ENCODE data around the gene GPR183. TPM values are rescaled to one million over a fixed set of nuclear protein-coding genes. Genes with fewer than 3 reads are reported as not detected.
A peak's percentile ranks its signal among the peaks of the same experiment; 100 is the strongest.

GPR183 gene
- total and polyA plus RNA-seq, 10 of the 15 experiments (the other 5 are each of a cell fraction or from before 2014, with no cell fraction given) = 134 to 669 (median 225) TPM

DNA sequence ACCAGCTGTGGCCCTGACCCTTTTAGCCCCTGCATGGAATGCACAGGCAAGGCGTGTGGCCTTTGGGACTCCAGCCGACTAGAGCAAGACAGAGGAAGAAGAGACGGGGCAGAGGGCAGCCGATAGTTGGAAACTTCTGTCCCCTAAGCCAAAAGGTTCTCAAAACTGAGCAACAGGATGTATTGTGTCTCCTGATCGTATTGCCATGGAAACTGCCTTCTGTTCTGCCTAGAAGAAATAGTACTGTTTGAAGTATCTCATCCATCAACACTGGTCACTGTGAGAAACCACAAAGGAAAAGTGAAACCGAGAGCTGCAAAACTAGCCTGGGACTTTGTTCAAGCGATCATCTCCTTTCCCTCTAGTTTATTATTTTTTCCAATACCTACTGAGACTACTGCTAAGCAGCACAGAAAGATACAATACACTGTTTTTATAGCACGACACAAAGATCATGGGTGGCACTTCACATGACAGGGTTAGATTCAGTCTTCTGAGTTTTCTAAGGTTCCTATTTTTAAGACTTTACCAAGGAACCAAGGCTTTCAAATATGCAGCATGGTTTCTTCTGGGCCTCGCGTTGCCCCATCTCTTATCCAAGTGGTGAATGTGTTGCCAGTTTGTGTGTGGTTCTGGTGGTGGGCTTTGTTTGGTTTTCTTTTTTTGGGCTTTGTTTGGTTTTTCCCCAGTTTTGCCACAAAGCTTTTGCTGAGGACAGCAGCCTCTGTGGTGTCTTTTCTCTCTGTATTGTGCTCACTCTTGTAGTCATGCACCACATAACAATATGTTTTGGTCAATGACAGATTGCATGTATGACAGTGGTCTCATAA, 49.3 kb upstream of the GPR183 start:
- Histone ChIP-seq H3K4me1 (ENCODE audit: control insufficient read depth, insufficient read depth, low read length) (peaks cover 65% of the 10 kb centered on the region), H4K20me1 (ENCODE audit: control insufficient read depth, insufficient read depth) (no peaks in the 10 kb centered on the region), H3K36me3 (ENCODE audit: control insufficient read depth in 2 of 2, insufficient read depth in 2 of 2, low read length in 1 of 2) (no peaks in the 10 kb centered on the region; a peak in 2 of 4 replicates), H3K79me2 (ENCODE audit: control insufficient read depth, insufficient read depth, low read length) (peaks cover 24% of the 10 kb centered on the region), H3K9ac (ENCODE audit: control insufficient read depth, insufficient read depth, low read length) (peak overlapping the region; percentile 51), H3K27me3 (replicated peaks in 1 of 2; ENCODE audit: control insufficient read depth in 2 of 2, insufficient read depth in 2 of 2, low read length in 1 of 2) (no peaks in the 10 kb centered on the region), H3K27ac (ENCODE audit: control insufficient read depth, insufficient read depth) (peak overlapping the region; percentile 81), H2AFZ (ENCODE audit: control insufficient read depth, low read depth, low read length) (no peak overlapping the region), H3K4me3 (peak overlapping the region; percentile 41; the same call in 1 of the 2 replicates), H3K4me2 (ENCODE audit: control insufficient read depth, insufficient read depth) (peak overlapping the region; percentile 83), H3K9me3 (replicated peaks; ENCODE audit: control insufficient read depth, insufficient read depth, low read length) (no peaks in the 10 kb centered on the region)
- WGBS (ENCODE audit: insufficient coverage, insufficient replicate concordance, low lambda C conversion rate, missing lambda C conversion rate) = 2% methylated on average over 10 of the region's 10 CpGs
- ChIA-PET POLR2A (interaction anchor here (0.5 to 3.6 kb wide), 12 partner anchors 10 to 147 kb away, joined by 3 to 14 read pairs (median 4); partner anchors contain the start of gene GPR183), CTCF (interaction anchor here (1.1 to 3.9 kb wide), 7 partner anchors 10 to 87 kb away, joined by 3 to 22 read pairs (median 8); no protein-coding TSS in a partner anchor), RAD21 (ENCODE audit: unreplicated experiment) (interaction anchor here (1.1 to 7.5 kb wide), 14 partner anchors 10 to 90 kb away, joined by 3 to 99 read pairs (median 6); partner anchors contain the start of gene GPR183), SMC1A (ENCODE audit: uncharacterized antibody, unreplicated experiment) (interaction anchor here (0.9 to 7.5 kb wide), 24 partner anchors 8 to 180 kb away, joined by 3 to 78 read pairs (median 6); partner anchors contain the start of gene GPR183)
- in situ Hi-C loops (cut with MboI) (no loop called here), intact Hi-C loops (cut with micrococcal nuclease; ENCODE audit: unreplicated experiment) (loop anchor here (1.0 to 2.0 kb wide), 3 partner anchors 10 to 76 kb away; partner anchors contain the start of gene GPR183)
- DNase-seq (ENCODE audit: low read depth, low spot score) (peak; percentile 92), FAIRE-seq (peak; percentile 65), ATAC-seq (peak; percentile 81)
- BruUV-seq (replicated peaks) = no TSS peak
- 0 out of 2 replicates have a peak, but pooled peaks have one; percentile 53 for TF ChIP-seq PML (IDR thresholded peaks at IDR 0.05; ENCODE audit: low read length)
- TF ChIP-seq, protein P1, sequence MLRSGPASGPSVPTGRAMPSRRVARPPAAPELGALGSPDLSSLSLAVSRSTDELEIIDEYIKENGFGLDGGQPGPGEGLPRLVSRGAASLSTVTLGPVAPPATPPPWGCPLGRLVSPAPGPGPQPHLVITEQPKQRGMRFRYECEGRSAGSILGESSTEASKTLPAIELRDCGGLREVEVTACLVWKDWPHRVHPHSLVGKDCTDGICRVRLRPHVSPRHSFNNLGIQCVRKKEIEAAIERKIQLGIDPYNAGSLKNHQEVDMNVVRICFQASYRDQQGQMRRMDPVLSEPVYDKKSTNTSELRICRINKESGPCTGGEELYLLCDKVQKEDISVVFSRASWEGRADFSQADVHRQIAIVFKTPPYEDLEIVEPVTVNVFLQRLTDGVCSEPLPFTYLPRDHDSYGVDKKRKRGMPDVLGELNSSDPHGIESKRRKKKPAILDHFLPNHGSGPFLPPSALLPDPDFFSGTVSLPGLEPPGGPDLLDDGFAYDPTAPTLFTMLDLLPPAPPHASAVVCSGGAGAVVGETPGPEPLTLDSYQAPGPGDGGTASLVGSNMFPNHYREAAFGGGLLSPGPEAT (IDR thresholded peaks at IDR 0.05; ENCODE audit: low read depth) = peak; percentile 85; the same call in 1 of the 2 replicates
- no peak for TF ChIP-seq JUND (IDR thresholded peaks at IDR 0.05; ENCODE audit: low read depth, low read length)
- TF ChIP-seq PAX8 (IDR thresholded peaks at IDR 0.05) = peak; percentile 40; the same call in 1 of the 2 replicates
- peak; percentile 94 to 96 for TF ChIP-seq IKZF2 (IDR thresholded peaks at IDR 0.05)
- TF ChIP-seq, protein P2, sequence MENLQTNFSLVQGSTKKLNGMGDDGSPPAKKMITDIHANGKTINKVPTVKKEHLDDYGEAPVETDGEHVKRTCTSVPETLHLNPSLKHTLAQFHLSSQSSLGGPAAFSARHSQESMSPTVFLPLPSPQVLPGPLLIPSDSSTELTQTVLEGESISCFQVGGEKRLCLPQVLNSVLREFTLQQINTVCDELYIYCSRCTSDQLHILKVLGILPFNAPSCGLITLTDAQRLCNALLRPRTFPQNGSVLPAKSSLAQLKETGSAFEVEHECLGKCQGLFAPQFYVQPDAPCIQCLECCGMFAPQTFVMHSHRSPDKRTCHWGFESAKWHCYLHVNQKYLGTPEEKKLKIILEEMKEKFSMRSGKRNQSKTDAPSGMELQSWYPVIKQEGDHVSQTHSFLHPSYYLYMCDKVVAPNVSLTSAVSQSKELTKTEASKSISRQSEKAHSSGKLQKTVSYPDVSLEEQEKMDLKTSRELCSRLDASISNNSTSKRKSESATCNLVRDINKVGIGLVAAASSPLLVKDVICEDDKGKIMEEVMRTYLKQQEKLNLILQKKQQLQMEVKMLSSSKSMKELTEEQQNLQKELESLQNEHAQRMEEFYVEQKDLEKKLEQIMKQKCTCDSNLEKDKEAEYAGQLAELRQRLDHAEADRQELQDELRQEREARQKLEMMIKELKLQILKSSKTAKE (IDR thresholded peaks at IDR 0.05; ENCODE audit: low read depth, poor library complexity, severe bottlenecking) = peak; percentile 63
- TF ChIP-seq PAX5 (IDR thresholded peaks at IDR 0.05; ENCODE audit: borderline replicate concordance, low read depth, low read length) = peak; percentile 28; the same call in 1 of the 2 replicates
- peak; percentile 41 to 50; a peak in 2 of 4 replicates for TF ChIP-seq BHLHE40 (IDR thresholded peaks at IDR 0.05; ENCODE audit: borderline replicate concordance in 1 of 2, low read depth in 2 of 2, low read length in 1 of 2)
- peak; percentile 79 for TF ChIP-seq DPF2 (IDR thresholded peaks at IDR 0.05)
- TF ChIP-seq ZNF622 (IDR thresholded peaks at IDR 0.05) = no peak
- TF ChIP-seq ETV6 (conservative IDR thresholded peaks at IDR 0.05 in 1 of 2, IDR thresholded peaks at IDR 0.05 in 1 of 2; ENCODE audit: borderline replicate concordance in 1 of 2, low read depth in 1 of 2) = no peak
- TF ChIP-seq, protein P3, sequence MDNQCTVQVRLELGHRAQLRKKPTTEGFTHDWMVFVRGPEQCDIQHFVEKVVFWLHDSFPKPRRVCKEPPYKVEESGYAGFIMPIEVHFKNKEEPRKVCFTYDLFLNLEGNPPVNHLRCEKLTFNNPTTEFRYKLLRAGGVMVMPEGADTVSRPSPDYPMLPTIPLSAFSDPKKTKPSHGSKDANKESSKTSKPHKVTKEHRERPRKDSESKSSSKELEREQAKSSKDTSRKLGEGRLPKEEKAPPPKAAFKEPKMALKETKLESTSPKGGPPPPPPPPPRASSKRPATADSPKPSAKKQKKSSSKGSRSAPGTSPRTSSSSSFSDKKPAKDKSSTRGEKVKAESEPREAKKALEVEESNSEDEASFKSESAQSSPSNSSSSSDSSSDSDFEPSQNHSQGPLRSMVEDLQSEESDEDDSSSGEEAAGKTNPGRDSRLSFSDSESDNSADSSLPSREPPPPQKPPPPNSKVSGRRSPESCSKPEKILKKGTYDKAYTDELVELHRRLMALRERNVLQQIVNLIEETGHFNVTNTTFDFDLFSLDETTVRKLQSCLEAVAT (IDR thresholded peaks at IDR 0.05) = peak; percentile 80
- TF ChIP-seq BCL11A (IDR thresholded peaks at IDR 0.05; ENCODE audit: low read depth, low read length) = 0 out of 2 replicates have a peak, but pooled peaks have one; percentile 43
- peak; percentile 59; the same call in 1 of the 2 replicates for TF ChIP-seq HDGF (IDR thresholded peaks at IDR 0.05)
- peak; percentile 55 for TF ChIP-seq BCL3 (IDR thresholded peaks at IDR 0.05; ENCODE audit: borderline replicate concordance, insufficient read depth, low read depth, low read length, poor library complexity, severe bottlenecking)

Measured in GM12878 (cell line).